ENCODE results near the gene MED17.

DNA sequence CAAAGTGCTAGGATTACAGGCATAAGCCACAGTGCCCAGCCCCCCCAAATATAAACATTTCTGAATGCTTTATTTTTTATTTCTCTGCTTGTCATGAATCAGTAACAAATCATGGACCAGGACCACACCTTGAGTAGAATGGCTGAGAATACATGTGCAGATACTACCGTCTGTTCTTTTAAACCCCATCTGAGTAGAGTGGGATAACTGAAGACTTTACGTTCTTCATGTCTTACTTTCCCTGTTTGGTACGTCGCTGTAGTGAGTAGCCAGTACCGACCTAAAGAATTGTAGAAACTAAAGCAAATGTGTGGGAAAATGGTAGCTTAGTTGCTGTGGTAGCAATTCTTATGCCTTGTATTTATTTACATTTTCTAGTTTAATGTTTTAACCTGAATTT, 29.9 kb downstream of the MED17 start:
- TF ChIP-seq CTCF (IDR thresholded peaks at IDR 0.05) (no peak), POLR2AphosphoS5 (IDR thresholded peaks at IDR 0.05) (no peak)
